Measurements from ENCODE around the gene SLC6A8.

Gene SLC6A8

GRCh38 chrX:153648358-153649177, 39.2 kb upstream of the SLC6A8 start:
- DNase-seq (ENCODE audit: low read depth in 2 of 2) = no peak

GRCh38 chrX:153649178-153649914, 38.4 kb upstream of the SLC6A8 start:
- peak in 1 of 2 donors; percentile 18 for DNase-seq (ENCODE audit: low read depth in 2 of 2)

GRCh38 chrX:153649915-153650782, 37.6 kb upstream of the SLC6A8 start:
- DNase-seq (ENCODE audit: low read depth in 2 of 2) = no peak

GRCh38 chrX:153650959-153651358, 36.8 kb upstream of the SLC6A8 start:
- no peak for DNase-seq (ENCODE audit: low read depth in 2 of 2)

GRCh38 chrX:153651540-153652079, 36.1 kb upstream of the SLC6A8 start:
- no peak for DNase-seq (ENCODE audit: low read depth in 2 of 2)

GRCh38 chrX:153653556-153653955, 34.2 kb upstream of the SLC6A8 start:
- DNase-seq (ENCODE audit: low read depth in 2 of 2) = no peak

- no peak for DNase-seq (ENCODE audit: low read depth in 2 of 2)
Observed at GRCh38 chrX:153657161-153657560, 30.6 kb upstream of the SLC6A8 start.

- DNase-seq (ENCODE audit: low read depth in 2 of 2) = no peak
Observed at GRCh38 chrX:153659268-153659667, 28.5 kb upstream of the SLC6A8 start.

GRCh38 chrX:153662266-153662665, 25.5 kb upstream of the SLC6A8 start:
- DNase-seq (ENCODE audit: low read depth in 2 of 2) = peak; percentile 36 to 40

GRCh38 chrX:153665726-153666306, 21.9 kb upstream of the SLC6A8 start:
- DNase-seq (ENCODE audit: low read depth in 2 of 2) = no peak

- no peak for DNase-seq (ENCODE audit: low read depth in 2 of 2)
Observed at GRCh38 chrX:153667281-153667955, 20.3 kb upstream of the SLC6A8 start.

GRCh38 chrX:153667956-153668396, 19.8 kb upstream of the SLC6A8 start:
- peak; percentile 59 to 83 for DNase-seq (ENCODE audit: low read depth in 2 of 2)

- DNase-seq (ENCODE audit: low read depth in 2 of 2) = no peak
Observed at GRCh38 chrX:153668423-153669173, 19.1 kb upstream of the SLC6A8 start.

GRCh38 chrX:153669174-153669890, 18.4 kb upstream of the SLC6A8 start:
- peak; percentile 21 to 30 for DNase-seq (ENCODE audit: low read depth in 2 of 2)

- DNase-seq (ENCODE audit: low read depth in 2 of 2) = no peak
Observed at GRCh38 chrX:153669901-153670731, 17.6 kb upstream of the SLC6A8 start.

GRCh38 chrX:153670748-153671588, 16.8 kb upstream of the SLC6A8 start:
- no peak for DNase-seq (ENCODE audit: low read depth in 2 of 2)
